GM23338 (cell line): ENCODE results near the gene SEH1L. TPM values are rescaled to one million over a fixed set of nuclear protein-coding genes. Genes with fewer than 3 reads are reported as not detected.

Experiments
- ATAC-seq: fragments of 200-7000 bp; cut with Tn5 transposase; 3 replicates; pipeline ENCODE4 v1.9.1; 2020
- DNase-seq: peaks from one replicate; pipeline ENCODE4 v3.0.0-alpha.2; 2015; ENCODE audit warnings: low spot score
- H2AFZ ChIP-seq: fragments of 200-600 bp; sonication (generic); 2 replicates; pipeline ENCODE4 v1.8.0; 2016; ENCODE audit warnings: antibody characterized with exemption, mild to moderate bottlenecking, moderate library complexity
- H3F3A ChIP-seq: fragments of 200-600 bp; sonication (generic); replicated peaks from 2 replicates; pipeline ENCODE4 v1.8.0; 2017; ENCODE audit warnings: antibody characterized with exemption, mixed run types, low read depth
- H3K27ac ChIP-seq: fragments of 200-600 bp; sonication (generic); 2 replicates; pipeline ENCODE4 v1.6.1; 2016; ENCODE audit warnings: low read depth
- H3K27me3 ChIP-seq: fragments of 200-600 bp; sonication (generic); 2 replicates; pipeline ENCODE4 v1.8.0; 2016; ENCODE audit warnings: mild to moderate bottlenecking, mixed run types, moderate library complexity; ENCODE audit not compliant: insufficient read depth
- H3K36me3 ChIP-seq: fragments of 200-600 bp; sonication (generic); 2 replicates; pipeline ENCODE4 v1.8.0; 2016; ENCODE audit warnings: mild to moderate bottlenecking; ENCODE audit not compliant: insufficient read depth
- H3K4me1 ChIP-seq: fragments of 200-600 bp; sonication (generic); 2 replicates; pipeline ENCODE4 v1.8.0; 2016; ENCODE audit warnings: mild to moderate bottlenecking, moderate library complexity; ENCODE audit not compliant: insufficient read depth
- H3K4me2 ChIP-seq: fragments of 200-600 bp; sonication (generic); 2 replicates; pipeline ENCODE4 v1.7.1; 2017; ENCODE audit warnings: mixed run types
- H3K4me3 ChIP-seq: fragments of 200-600 bp; sonication (generic); 2 replicates; pipeline ENCODE4 v1.6.1; 2016; ENCODE audit warnings: mixed run types
- H3K79me2 ChIP-seq: fragments of 200-600 bp; sonication (generic); replicated peaks from 2 replicates; pipeline ENCODE4 v1.8.0; 2017; ENCODE audit warnings: mild to moderate bottlenecking; ENCODE audit not compliant: insufficient read depth
- H3K9me2 ChIP-seq: fragments of 200-600 bp; sonication (generic); 2 replicates; pipeline ENCODE4 v1.8.0; 2017; ENCODE audit not compliant: insufficient read depth
- H4K20me1 ChIP-seq: fragments of 200-600 bp; sonication (generic); replicated peaks from 2 replicates; pipeline ENCODE4 v1.8.0; 2017; ENCODE audit warnings: mild to moderate bottlenecking; ENCODE audit not compliant: insufficient read depth
- H3K27ac Mint-ChIP-seq: 2 replicates; pipeline ENCODE4 v1.8.0; 2020; ENCODE audit warnings: inconsistent platforms, mild to moderate bottlenecking, moderate library complexity, mixed read lengths
- H3K27me3 Mint-ChIP-seq: 3 replicates; pipeline ENCODE4 v1.8.0; 2022; ENCODE audit warnings: low read depth, mild to moderate bottlenecking, moderate library complexity, mixed read lengths, inconsistent platforms; ENCODE audit not compliant: insufficient read depth, poor library complexity
- H3K36me3 Mint-ChIP-seq: 3 replicates; pipeline ENCODE4 v1.8.0; 2021; ENCODE audit warnings: low read depth, mild to moderate bottlenecking, inconsistent platforms, moderate library complexity, mixed read lengths
- H3K4me1 Mint-ChIP-seq: 3 replicates; pipeline ENCODE4 v1.8.0; 2020; ENCODE audit warnings: mild to moderate bottlenecking, inconsistent platforms, mixed read lengths
- H3K4me3 Mint-ChIP-seq: 3 replicates; pipeline ENCODE4 v1.8.0; 2021; ENCODE audit warnings: moderate library complexity, mild to moderate bottlenecking, inconsistent platforms, mixed read lengths
- H3K9me3 Mint-ChIP-seq: 3 replicates; pipeline ENCODE4 v1.8.0; 2020; ENCODE audit warnings: moderate library complexity, mild to moderate bottlenecking, inconsistent platforms, mixed read lengths
- EZH2 ChIP-seq: fragments of 200-600 bp; sonication (generic); IDR thresholded peaks from one replicate; pipeline ENCODE4 v1.8.0; 2017; ENCODE audit warnings: antibody characterized with exemption, mild to moderate bottlenecking, low read depth; ENCODE audit not compliant: unreplicated experiment
- EZH2phosphoT487 ChIP-seq: fragments of 200-600 bp; sonication (generic); IDR thresholded peaks from one replicate; pipeline ENCODE4 v1.8.1; 2018; ENCODE audit warnings: antibody characterized with exemption; ENCODE audit not compliant: unreplicated experiment
- JUNB ChIP-seq: IDR thresholded peaks from one replicate; pipeline ENCODE4 v1.6.1; 2016; ENCODE audit warnings: antibody characterized with exemption; ENCODE audit not compliant: unreplicated experiment
- ZNF331 ChIP-seq: fragments of 250-450 bp; sonication (Bioruptor Pico); IDR thresholded peaks from 2 replicates; pipeline ENCODE4 v1.5.0; 2020; ENCODE audit warnings: low read depth, mild to moderate bottlenecking, moderate library complexity
- polyA plus RNA-seq: library from polyadenylated mRNA; unstranded; fragments of >200 nt; fragmentation: Nextera tagmentation; extraction: Ambion mirVana; gene quantifications from 2 replicates; pipeline ENCODE4 v1.2.1, GENCODE V29; 2016
- total RNA-seq: library from RNA; depleted of rRNA; stranded (reverse); fragments of >200 nt; shearing (Covaris generic); gene quantifications from 2 replicates; pipeline ENCODE4 v1.2.3, GENCODE V29; 2014
- TF ChIP-seq, protein P1 (sequence below): fragments of 250-450 bp; sonication (Bioruptor Pico); IDR thresholded peaks from 2 replicates; pipeline ENCODE4 v1.5.0; 2020; ENCODE audit warnings: mild to moderate bottlenecking, moderate library complexity
- TF ChIP-seq, protein P2 (sequence below), 2 experiments: fragments of 200-600 bp in 1 of 2; sonication (generic) in 1 of 2; conservative IDR thresholded peaks; 2 replicates each; pipeline versions ENCODE4 v1.5.1 to v1.6.1; 2016 to 2017; ENCODE audit warnings: antibody characterized with exemption in 2 of 2, low read depth in 2 of 2, mild to moderate bottlenecking in 2 of 2, moderate library complexity in 1 of 2

The SEH1L gene
- total and polyA plus RNA-seq, 2 experiments from 2014 or later = 46.9 to 72.0 TPM

DNA sequence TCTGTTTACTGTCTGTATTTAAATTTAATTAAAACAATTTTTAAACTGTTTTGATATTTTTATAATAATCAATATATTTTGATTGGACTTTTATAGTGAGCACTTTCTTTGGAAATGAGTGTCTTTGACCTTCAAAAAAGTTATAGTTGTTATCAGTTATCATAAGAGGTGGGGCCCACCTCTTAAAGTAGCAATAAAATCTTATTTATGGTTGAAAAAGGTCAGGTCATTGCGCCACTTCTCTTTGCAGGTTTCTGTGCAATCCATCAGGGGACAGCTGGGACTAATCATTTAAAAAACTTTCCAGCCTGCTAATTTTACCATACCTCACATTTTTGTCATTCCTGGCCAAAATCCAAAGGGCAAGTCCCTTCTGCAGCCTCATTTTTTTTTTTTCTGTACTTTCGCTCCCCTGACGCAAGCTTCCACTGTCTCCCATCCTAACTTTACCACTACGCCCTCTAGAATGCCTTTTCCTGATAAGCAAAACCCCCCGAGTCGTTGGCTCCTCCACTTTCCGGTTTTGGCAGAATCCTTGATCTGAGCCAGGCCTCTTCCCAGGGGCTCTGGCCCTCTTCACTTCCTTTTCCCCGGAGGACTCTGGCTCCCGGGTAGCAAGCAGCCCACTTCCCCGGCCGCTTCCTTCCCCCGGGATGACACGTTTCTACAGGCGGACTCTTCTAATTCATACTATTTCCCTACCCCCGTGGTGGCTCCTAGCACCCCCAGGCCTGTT lies 1.1 kb upstream of the SEH1L start:
- peak overlapping the region; percentile 98 for H2AFZ ChIP-seq
- H3K4me3 Mint-ChIP-seq = peak overlapping the region; percentile 91

DNA sequence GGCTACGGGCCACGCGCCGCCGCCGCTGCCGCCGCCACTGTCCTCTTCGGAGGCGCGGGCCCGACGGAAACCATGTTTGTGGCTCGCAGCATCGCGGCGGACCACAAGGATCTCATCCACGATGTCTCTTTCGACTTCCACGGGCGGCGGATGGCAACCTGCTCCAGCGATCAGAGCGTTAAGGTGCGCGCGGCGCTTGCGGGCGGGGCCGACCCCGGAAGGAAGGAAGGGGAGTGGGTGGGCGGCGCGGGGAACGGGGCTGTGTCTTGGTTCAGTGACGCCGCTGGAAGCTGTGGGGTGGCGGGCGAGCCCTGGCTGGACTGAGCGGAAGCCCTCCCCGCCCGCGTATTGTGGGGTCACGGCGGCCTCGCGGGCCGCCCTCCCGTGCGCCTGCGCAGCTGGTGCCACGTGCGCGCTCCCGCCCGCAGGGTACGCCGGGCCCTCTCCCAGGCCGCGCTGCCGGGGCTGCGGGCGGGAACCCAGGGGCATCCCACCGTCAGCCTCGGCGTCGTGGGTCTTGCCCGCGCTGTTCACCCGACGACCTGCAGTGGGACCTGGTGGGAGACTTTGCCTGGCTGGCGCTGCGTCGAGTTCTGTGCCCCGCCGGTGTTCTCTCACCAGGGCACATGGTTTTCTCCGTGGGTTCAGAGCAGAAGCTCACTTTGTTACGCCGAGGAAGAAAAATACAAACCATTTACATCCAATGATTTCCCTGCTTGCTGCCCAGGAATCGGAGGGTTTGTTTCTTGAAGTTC lies 416 bp downstream of the SEH1L start:
- peak; percentile 72 for ATAC-seq
- TF ChIP-seq ZNF331 (no peak), EZH2 (no peak), JUNB (no peak)
- TF ChIP-seq, protein P1, sequence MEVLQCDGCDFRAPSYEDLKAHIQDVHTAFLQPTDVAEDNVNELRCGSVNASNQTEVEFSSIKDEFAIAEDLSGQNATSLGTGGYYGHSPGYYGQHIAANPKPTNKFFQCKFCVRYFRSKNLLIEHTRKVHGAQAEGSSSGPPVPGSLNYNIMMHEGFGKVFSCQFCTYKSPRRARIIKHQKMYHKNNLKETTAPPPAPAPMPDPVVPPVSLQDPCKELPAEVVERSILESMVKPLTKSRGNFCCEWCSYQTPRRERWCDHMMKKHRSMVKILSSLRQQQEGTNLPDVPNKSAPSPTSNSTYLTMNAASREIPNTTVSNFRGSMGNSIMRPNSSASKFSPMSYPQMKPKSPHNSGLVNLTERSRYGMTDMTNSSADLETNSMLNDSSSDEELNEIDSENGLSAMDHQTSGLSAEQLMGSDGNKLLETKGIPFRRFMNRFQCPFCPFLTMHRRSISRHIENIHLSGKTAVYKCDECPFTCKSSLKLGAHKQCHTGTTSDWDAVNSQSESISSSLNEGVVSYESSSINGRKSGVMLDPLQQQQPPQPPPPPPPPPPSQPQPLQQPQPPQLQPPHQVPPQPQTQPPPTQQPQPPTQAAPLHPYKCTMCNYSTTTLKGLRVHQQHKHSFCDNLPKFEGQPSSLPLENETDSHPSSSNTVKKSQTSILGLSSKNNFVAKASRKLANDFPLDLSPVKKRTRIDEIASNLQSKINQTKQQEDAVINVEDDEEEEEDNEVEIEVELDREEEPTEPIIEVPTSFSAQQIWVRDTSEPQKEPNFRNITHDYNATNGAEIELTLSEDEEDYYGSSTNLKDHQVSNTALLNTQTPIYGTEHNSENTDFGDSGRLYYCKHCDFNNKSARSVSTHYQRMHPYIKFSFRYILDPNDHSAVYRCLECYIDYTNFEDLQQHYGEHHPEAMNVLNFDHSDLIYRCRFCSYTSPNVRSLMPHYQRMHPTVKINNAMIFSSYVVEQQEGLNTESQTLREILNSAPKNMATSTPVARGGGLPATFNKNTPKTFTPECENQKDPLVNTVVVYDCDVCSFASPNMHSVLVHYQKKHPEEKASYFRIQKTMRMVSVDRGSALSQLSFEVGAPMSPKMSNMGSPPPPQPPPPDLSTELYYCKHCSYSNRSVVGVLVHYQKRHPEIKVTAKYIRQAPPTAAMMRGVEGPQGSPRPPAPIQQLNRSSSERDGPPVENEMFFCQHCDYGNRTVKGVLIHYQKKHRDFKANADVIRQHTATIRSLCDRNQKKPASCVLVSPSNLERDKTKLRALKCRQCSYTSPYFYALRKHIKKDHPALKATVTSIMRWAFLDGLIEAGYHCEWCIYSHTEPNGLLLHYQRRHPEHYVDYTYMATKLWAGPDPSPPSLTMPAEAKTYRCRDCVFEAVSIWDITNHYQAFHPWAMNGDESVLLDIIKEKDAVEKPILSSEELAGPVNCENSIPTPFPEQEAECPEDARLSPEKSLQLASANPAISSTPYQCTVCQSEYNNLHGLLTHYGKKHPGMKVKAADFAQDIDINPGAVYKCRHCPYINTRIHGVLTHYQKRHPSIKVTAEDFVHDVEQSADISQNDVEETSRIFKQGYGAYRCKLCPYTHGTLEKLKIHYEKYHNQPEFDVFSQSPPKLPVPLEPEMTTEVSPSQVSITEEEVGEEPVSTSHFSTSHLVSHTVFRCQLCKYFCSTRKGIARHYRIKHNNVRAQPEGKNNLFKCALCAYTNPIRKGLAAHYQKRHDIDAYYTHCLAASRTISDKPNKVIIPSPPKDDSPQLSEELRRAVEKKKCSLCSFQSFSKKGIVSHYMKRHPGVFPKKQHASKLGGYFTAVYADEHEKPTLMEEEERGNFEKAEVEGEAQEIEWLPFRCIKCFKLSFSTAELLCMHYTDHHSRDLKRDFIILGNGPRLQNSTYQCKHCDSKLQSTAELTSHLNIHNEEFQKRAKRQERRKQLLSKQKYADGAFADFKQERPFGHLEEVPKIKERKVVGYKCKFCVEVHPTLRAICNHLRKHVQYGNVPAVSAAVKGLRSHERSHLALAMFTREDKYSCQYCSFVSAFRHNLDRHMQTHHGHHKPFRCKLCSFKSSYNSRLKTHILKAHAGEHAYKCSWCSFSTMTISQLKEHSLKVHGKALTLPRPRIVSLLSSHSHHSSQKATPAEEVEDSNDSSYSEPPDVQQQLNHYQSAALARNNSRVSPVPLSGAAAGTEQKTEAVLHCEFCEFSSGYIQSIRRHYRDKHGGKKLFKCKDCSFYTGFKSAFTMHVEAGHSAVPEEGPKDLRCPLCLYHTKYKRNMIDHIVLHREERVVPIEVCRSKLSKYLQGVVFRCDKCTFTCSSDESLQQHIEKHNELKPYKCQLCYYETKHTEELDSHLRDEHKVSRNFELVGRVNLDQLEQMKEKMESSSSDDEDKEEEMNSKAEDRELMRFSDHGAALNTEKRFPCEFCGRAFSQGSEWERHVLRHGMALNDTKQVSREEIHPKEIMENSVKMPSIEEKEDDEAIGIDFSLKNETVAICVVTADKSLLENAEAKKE = no peak

More for the DNA sequence above, 1.1 kb upstream of the SEH1L start:
- peaks cover 32% of the 10 kb centered on the region for H3K79me2 ChIP-seq
- H4K20me1 ChIP-seq = peaks cover 13% of the 10 kb centered on the region
- Mint-ChIP-seq H3K36me3 (peaks cover 27% of the 10 kb centered on the region; the same call in 2 of the 3 replicates), H3K27me3 (peaks cover 23% of the 10 kb centered on the region), H3K9me3 (peaks cover 12% of the 10 kb centered on the region; the same call in 2 of the 3 replicates), H3K27ac (peak overlapping the region; percentile 97), H3K4me1 (peaks cover 16% of the 10 kb centered on the region; the same call in 2 of the 3 replicates)
- H3K36me3 ChIP-seq = no peaks in the 10 kb centered on the region
- H3K9me2 ChIP-seq = no peaks in the 10 kb centered on the region
- H3F3A ChIP-seq = peaks cover 12% of the 10 kb centered on the region; the same call in 1 of the 2 replicates
- H3K4me3 ChIP-seq = peak overlapping the region; percentile 80
- DNase-seq (peak; percentile 76), ATAC-seq (peak; percentile 10)
- TF ChIP-seq, protein P2, sequence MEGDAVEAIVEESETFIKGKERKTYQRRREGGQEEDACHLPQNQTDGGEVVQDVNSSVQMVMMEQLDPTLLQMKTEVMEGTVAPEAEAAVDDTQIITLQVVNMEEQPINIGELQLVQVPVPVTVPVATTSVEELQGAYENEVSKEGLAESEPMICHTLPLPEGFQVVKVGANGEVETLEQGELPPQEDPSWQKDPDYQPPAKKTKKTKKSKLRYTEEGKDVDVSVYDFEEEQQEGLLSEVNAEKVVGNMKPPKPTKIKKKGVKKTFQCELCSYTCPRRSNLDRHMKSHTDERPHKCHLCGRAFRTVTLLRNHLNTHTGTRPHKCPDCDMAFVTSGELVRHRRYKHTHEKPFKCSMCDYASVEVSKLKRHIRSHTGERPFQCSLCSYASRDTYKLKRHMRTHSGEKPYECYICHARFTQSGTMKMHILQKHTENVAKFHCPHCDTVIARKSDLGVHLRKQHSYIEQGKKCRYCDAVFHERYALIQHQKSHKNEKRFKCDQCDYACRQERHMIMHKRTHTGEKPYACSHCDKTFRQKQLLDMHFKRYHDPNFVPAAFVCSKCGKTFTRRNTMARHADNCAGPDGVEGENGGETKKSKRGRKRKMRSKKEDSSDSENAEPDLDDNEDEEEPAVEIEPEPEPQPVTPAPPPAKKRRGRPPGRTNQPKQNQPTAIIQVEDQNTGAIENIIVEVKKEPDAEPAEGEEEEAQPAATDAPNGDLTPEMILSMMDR (conservative IDR thresholded peaks at IDR 0.05; ENCODE audit: low read depth in 2 of 2) = peak in 1 of 2 experiments; percentile 23; a peak in 2 of 4 replicates
- TF ChIP-seq EZH2phosphoT487 = no peak
- peak overlapping the region; percentile 94 for H3K4me2 ChIP-seq
- H3K27me3 ChIP-seq = no peaks in the 10 kb centered on the region
- peaks cover 5% of the 10 kb centered on the region; the same call in 1 of the 2 replicates for H3K4me1 ChIP-seq
- H3K27ac ChIP-seq = peak overlapping the region; percentile 91

More for the DNA sequence above, 416 bp downstream of the SEH1L start:
- Mint-ChIP-seq H3K27me3 (peaks cover 23% of the 10 kb centered on the region), H3K4me3 (peak overlapping the region; percentile 91), H3K4me1 (peaks cover 16% of the 10 kb centered on the region; the same call in 2 of the 3 replicates), H3K27ac (peak overlapping the region; percentile 96), H3K9me3 (peaks cover 12% of the 10 kb centered on the region; the same call in 2 of the 3 replicates), H3K36me3 (peaks cover 36% of the 10 kb centered on the region; the same call in 2 of the 3 replicates)
- peaks cover 46% of the 10 kb centered on the region for H3K79me2 ChIP-seq
- H3K4me3 ChIP-seq = peak overlapping the region; percentile 85
- DNase-seq = peak; percentile 81
- H2AFZ ChIP-seq = peak overlapping the region; percentile 81
- H3K4me2 ChIP-seq = peak overlapping the region; percentile 78
- H3K36me3 ChIP-seq = no peaks in the 10 kb centered on the region
- peaks cover 5% of the 10 kb centered on the region; the same call in 1 of the 2 replicates for H3K4me1 ChIP-seq
- H3K9me2 ChIP-seq = no peaks in the 10 kb centered on the region
- H3F3A ChIP-seq = peaks cover 12% of the 10 kb centered on the region; the same call in 1 of the 2 replicates
- H3K27me3 ChIP-seq = no peaks in the 10 kb centered on the region
- peak overlapping the region; percentile 99 for H3K27ac ChIP-seq
- peaks cover 13% of the 10 kb centered on the region for H4K20me1 ChIP-seq
